Ramos (cell line): ENCODE data around the gene POLE3.
"Not testable (repeated sequence)": the region's sequence is repeated elsewhere in the genome, so short reads cannot be mapped to it uniquely, and the experiment has no call there.

Experiments
- in situ Hi-C: fragments of 300-500 bp; cut with MboI; formaldehyde crosslinking; loops from one replicate; pipeline ENCODE4 v1.14.3; 2022; ENCODE audit warnings: low sequenced_read_pairs; ENCODE audit not compliant: unreplicated experiment

Gene POLE3

GRCh38 chr9:113410207-113410864 is at the start of gene POLE3, which contains the start of gene C9orf43:
POLE3 (minus strand) TSS chr9:113410675; CDS start chr9:113410293, 382 bp downstream.
C9orf43 (plus strand) TSS chr9:113410747; CDS start chr9:113413494, 2,747 bp downstream.
- in situ Hi-C loops, result no loop called here

- in situ Hi-C loops, result no loop called here
These were observed 45.8 kb upstream of the POLE3 start for GRCh38 chr9:113456235-113456634.

GRCh38 chr9:113454914-113455761 is 44.7 kb upstream of the POLE3 start:
- in situ Hi-C loops, result no loop called here

GRCh38 chr9:113452113-113452605 is 41.7 kb upstream of the POLE3 start:
- in situ Hi-C loops, result no loop called here

- in situ Hi-C loops, result loop anchor here (5.0 kb wide), 2 partner anchors 133 to 208 kb away; no protein-coding TSS in a partner anchor
These were observed 38.9 kb upstream of the POLE3 start for GRCh38 chr9:113449376-113449775.

- in situ Hi-C loops, result loop anchor here (5.0 kb wide), 2 partner anchors 136 to 211 kb away; no protein-coding TSS in a partner anchor
These were observed 35.9 kb upstream of the POLE3 start for GRCh38 chr9:113446323-113446740.

- in situ Hi-C loops, result loop anchor here (5.0 kb wide), 2 partner anchors 138 to 213 kb away; no protein-coding TSS in a partner anchor
These were observed 34.3 kb upstream of the POLE3 start for GRCh38 chr9:113444736-113445135.

GRCh38 chr9:113437716-113438115 is 27.2 kb upstream of the POLE3 start:
- in situ Hi-C loops, result not testable (repeated sequence)

- in situ Hi-C loops, result no loop called here
These were observed 26.4 kb upstream of the POLE3 start for GRCh38 chr9:113436728-113437515.

GRCh38 chr9:113431191-113431590 is 20.7 kb upstream of the POLE3 start:
- in situ Hi-C loops, result no loop called here

- in situ Hi-C loops, result no loop called here
These were observed 17.7 kb upstream of the POLE3 start for GRCh38 chr9:113428062-113428615.

- in situ Hi-C loops, result no loop called here
These were observed 17.2 kb upstream of the POLE3 start for GRCh38 chr9:113427629-113428028.

GRCh38 chr9:113426701-113427100 is 16.2 kb upstream of the POLE3 start:
- in situ Hi-C loops, result no loop called here

GRCh38 chr9:113425072-113425471 is 14.6 kb upstream of the POLE3 start:
- in situ Hi-C loops, result no loop called here

GRCh38 chr9:113421726-113422125 is 11.3 kb upstream of the POLE3 start:
- in situ Hi-C loops, result no loop called here

GRCh38 chr9:113417370-113417769 is 6.9 kb upstream of the POLE3 start:
- in situ Hi-C loops, result no loop called here

GRCh38 chr9:113416149-113416721 is 5.8 kb upstream of the POLE3 start:
- in situ Hi-C loops, result no loop called here

- in situ Hi-C loops, result no loop called here
These were observed 630 bp downstream of the POLE3 start for GRCh38 chr9:113409883-113410206.

- in situ Hi-C loops, result no loop called here
These were observed 994 bp downstream of the POLE3 start for GRCh38 chr9:113409481-113409880.
